ENCODE measurements around the gene VANGL1.

GRCh38 chr1:115723756-115724155, 82.0 kb downstream of the VANGL1 start:
- TF ChIP-seq EP300 (IDR thresholded peaks at IDR 0.05), result no peak
- no peak for TF ChIP-seq CTCF (IDR thresholded peaks at IDR 0.05)
- no peak for TF ChIP-seq POLR2A (IDR thresholded peaks at IDR 0.05)
